ENCODE results near the gene FYN.

- no peak for TF ChIP-seq POLR2A (IDR thresholded peaks at IDR 0.05; ENCODE audit: control extremely low read depth in 1 of 2, low read depth in 2 of 2, low read length in 2 of 2)
- TF ChIP-seq CTCF (IDR thresholded peaks at IDR 0.05; ENCODE audit: control extremely low read depth in 1 of 3, insufficient read depth in 1 of 3, low read depth in 1 of 3, low read length in 3 of 3): no peak
- no peak for TF ChIP-seq HDAC6 (IDR thresholded peaks at IDR 0.05; ENCODE audit: low read depth, low read length)
- TF ChIP-seq KDM4A (IDR thresholded peaks at IDR 0.05; ENCODE audit: low read depth, low read length, severe bottlenecking): no peak
- TF ChIP-seq ATF2 (IDR thresholded peaks at IDR 0.05; ENCODE audit: low read length): no peak
- TF ChIP-seq POLR2AphosphoS5 (IDR thresholded peaks at IDR 0.05; ENCODE audit: low read depth, low read length): no peak
- no peak for TF ChIP-seq TAF7 (optimal IDR thresholded peaks at IDR 0.05; ENCODE audit: borderline replicate concordance, low read depth, low read length)
- TF ChIP-seq BACH1 (IDR thresholded peaks at IDR 0.05; ENCODE audit: low read length): no peak
Measured at GRCh38 chr6:111810294-111811131, 62.7 kb downstream of the FYN start.
